Trophoblast cell (in vitro differentiated cells and primary cell): Measurements from ENCODE around the gene GBF1.

Source experiments
- DNase-seq, 2 donors: peaks; one replicate each; pipeline ENCODE4 v3.0.0-alpha.2; 2016
- H2AFZ ChIP-seq: 2 replicates; pipeline ENCODE4 v1.6.1; 2013; ENCODE audit warnings: low read length, moderate library complexity, mild to moderate bottlenecking; ENCODE audit not compliant: insufficient read depth, poor library complexity
- H2AK5ac ChIP-seq: 2 replicates; pipeline ENCODE4 v1.6.1; 2013; ENCODE audit warnings: mild to moderate bottlenecking, low read length
- H2BK120ac ChIP-seq: 2 replicates; pipeline ENCODE4 v1.6.1; 2013; ENCODE audit warnings: low read length, mild to moderate bottlenecking, moderate library complexity; ENCODE audit not compliant: insufficient read depth, poor library complexity
- H2BK12ac ChIP-seq: 2 replicates; pipeline ENCODE4 v1.6.1; 2013; ENCODE audit warnings: mild to moderate bottlenecking, low read length, moderate library complexity
- H2BK5ac ChIP-seq: 2 replicates; pipeline ENCODE4 v1.6.1; 2013; ENCODE audit warnings: low read length, low read depth, moderate library complexity, mild to moderate bottlenecking; ENCODE audit not compliant: poor library complexity
- H3K14ac ChIP-seq: 2 replicates; pipeline ENCODE4 v1.6.1; 2013; ENCODE audit warnings: mild to moderate bottlenecking, low read length
- H3K18ac ChIP-seq: 2 replicates; pipeline ENCODE4 v1.6.1; 2013; ENCODE audit warnings: mild to moderate bottlenecking, low read length
- H3K23ac ChIP-seq: 2 replicates; pipeline ENCODE4 v1.6.1; 2013; ENCODE audit warnings: low read length
- H3K27ac ChIP-seq: 2 replicates; pipeline ENCODE4 v1.5.1; 2013; ENCODE audit warnings: low read depth, mild to moderate bottlenecking, inconsistent platforms, low read length, moderate library complexity
- H3K27me3 ChIP-seq: 2 replicates; pipeline ENCODE4 v1.6.1; 2013; ENCODE audit warnings: inconsistent platforms, mild to moderate bottlenecking, low read length, moderate library complexity; ENCODE audit not compliant: insufficient read depth
- H3K36me3 ChIP-seq, 2 experiments: 1 replicate in 1 of 2; 2 replicates in 1 of 2; pipeline ENCODE4 v1.6.1; 2013; ENCODE audit warnings: low read length in 2 of 2, mild to moderate bottlenecking in 2 of 2, moderate library complexity in 1 of 2; ENCODE audit not compliant: insufficient read depth in 2 of 2, control insufficient read depth in 1 of 2
- H3K4ac ChIP-seq: 2 replicates; pipeline ENCODE4 v1.6.1; 2013; ENCODE audit warnings: low read depth, mild to moderate bottlenecking, low read length, moderate library complexity
- H3K4me1 ChIP-seq, 2 experiments: 1 replicate in 1 of 2; 2 replicates in 1 of 2; pipeline ENCODE4 v1.6.1; 2013; ENCODE audit warnings: low read length in 2 of 2, mild to moderate bottlenecking in 2 of 2, moderate library complexity in 1 of 2; ENCODE audit not compliant: insufficient read depth in 2 of 2, control insufficient read depth in 1 of 2
- H3K4me2 ChIP-seq: 2 replicates; pipeline ENCODE4 v1.6.1; 2013; ENCODE audit warnings: inconsistent platforms, mild to moderate bottlenecking, low read length, moderate library complexity
- H3K4me3 ChIP-seq: 2 replicates; pipeline ENCODE4 v1.5.1; 2013; ENCODE audit warnings: mild to moderate bottlenecking, low read depth, low read length, inconsistent platforms
- H3K79me1 ChIP-seq: one replicate; pipeline ENCODE4 v1.6.1; 2013; ENCODE audit warnings: low read length
- H3K79me2 ChIP-seq: 2 replicates; pipeline ENCODE4 v1.6.1; 2013; ENCODE audit warnings: low read length, mild to moderate bottlenecking; ENCODE audit not compliant: control insufficient read depth, insufficient read depth, poor library complexity
- H3K9ac ChIP-seq: 2 replicates; pipeline ENCODE4 v1.6.1; 2013; ENCODE audit warnings: mild to moderate bottlenecking, low read length
- H3K9me3 ChIP-seq: 2 replicates; pipeline ENCODE4 v1.6.1; 2013; ENCODE audit warnings: low read depth, mild to moderate bottlenecking, control low read depth, inconsistent platforms, low read length; ENCODE audit not compliant: insufficient read depth
- H4K12ac ChIP-seq: 2 replicates; pipeline ENCODE4 v1.6.1; 2013; ENCODE audit warnings: low read depth, mild to moderate bottlenecking, low read length, moderate library complexity
- H4K8ac ChIP-seq: 2 replicates; pipeline ENCODE4 v1.6.1; 2013; ENCODE audit warnings: low read depth, mild to moderate bottlenecking, low read length, moderate library complexity
- H4K91ac ChIP-seq: one replicate; pipeline ENCODE4 v1.6.1; 2013; ENCODE audit warnings: low read depth, mild to moderate bottlenecking, low read length, moderate library complexity
- WGBS: extraction: QIAGEN DNeasy Blood & Tissue Kit; methylation state at CpG from one replicate; pipeline ENCODE4 v1.1.7; 2013; ENCODE audit warnings: missing lambda C conversion rate; ENCODE audit not compliant: insufficient read length, insufficient coverage; ENCODE audit errors: extremely low coverage; 5-methylcytosine and 5-hydroxymethylcytosine counted together

The GBF1 gene

GRCh38 chr10:102404361-102405107 lies 159.2 kb downstream of the GBF1 start:
- H2BK12ac ChIP-seq, result no peak overlapping the region
- peaks cover 17% of the 10 kb centered on the region for H3K79me1 ChIP-seq
- H3K36me3 ChIP-seq, result peaks cover 14 to 19% of the 10 kb centered on the region in 2 experiments
- peaks cover 2% of the 10 kb centered on the region for H3K79me2 ChIP-seq
- H4K8ac ChIP-seq, result no peak overlapping the region
- DNase-seq, result no peak
- no peak overlapping the region for H3K4ac ChIP-seq
- no peak overlapping the region for H3K4me3 ChIP-seq
- no peak overlapping the region for H2AFZ ChIP-seq
- H3K9me3 ChIP-seq, result peaks cover 6% of the 10 kb centered on the region
- H2BK120ac ChIP-seq, result no peak overlapping the region
- H3K27ac ChIP-seq, result no peak overlapping the region
- H3K14ac ChIP-seq, result no peak overlapping the region
- no peak overlapping the region for H2AK5ac ChIP-seq
- WGBS, result no CpG with 5 or more reads among the region's 17 CpGs
- H2BK5ac ChIP-seq, result no peak overlapping the region
- peaks cover 19% of the 10 kb centered on the region for H3K27me3 ChIP-seq
- no peak overlapping the region for H4K12ac ChIP-seq
- no peak overlapping the region for H4K91ac ChIP-seq
- no peak overlapping the region for H3K9ac ChIP-seq
- H3K23ac ChIP-seq, result no peak overlapping the region
- peaks cover 23 to 29% of the 10 kb centered on the region in 2 experiments for H3K4me1 ChIP-seq
- H3K4me2 ChIP-seq, result no peak overlapping the region
- no peak overlapping the region for H3K18ac ChIP-seq

- Histone ChIP-seq H3K79me1 (peaks cover 14% of the 10 kb centered on the region), H3K27ac (no peak overlapping the region), H4K8ac (no peak overlapping the region), H3K9ac (no peak overlapping the region), H3K4ac (no peak overlapping the region), H3K4me3 (no peak overlapping the region), H2BK5ac (no peak overlapping the region), H3K23ac (no peak overlapping the region), H3K27me3 (peaks cover 26% of the 10 kb centered on the region), H3K79me2 (peaks cover 2% of the 10 kb centered on the region), H2BK12ac (no peak overlapping the region), H2AK5ac (no peak overlapping the region), H3K36me3 (peaks cover 9 to 16% of the 10 kb centered on the region in 2 experiments), H3K4me2 (no peak overlapping the region), H3K9me3 (peaks cover 5% of the 10 kb centered on the region), H3K4me1 (peaks cover 18 to 23% of the 10 kb centered on the region in 2 experiments), H2BK120ac (no peak overlapping the region), H2AFZ (no peak overlapping the region), H3K18ac (no peak overlapping the region), H4K91ac (no peak overlapping the region), H4K12ac (no peak overlapping the region), H3K14ac (no peak overlapping the region)
- DNase-seq, result no peak
- WGBS, result no CpG with 5 or more reads among the region's 19 CpGs
These were observed 159.8 kb downstream of the GBF1 start for GRCh38 chr10:102405108-102405571.

- Histone ChIP-seq H3K9me3 (peaks cover 4% of the 10 kb centered on the region), H2AK5ac (no peak overlapping the region), H3K27me3 (peaks cover 30% of the 10 kb centered on the region), H3K4ac (no peak overlapping the region), H3K9ac (no peak overlapping the region), H3K36me3 (peaks cover 5 to 11% of the 10 kb centered on the region in 2 experiments), H2BK5ac (no peak overlapping the region), H3K4me1 (peaks cover 19 to 26% of the 10 kb centered on the region in 2 experiments), H3K18ac (no peak overlapping the region), H4K12ac (no peak overlapping the region), H2BK12ac (no peak overlapping the region), H3K14ac (no peak overlapping the region), H3K23ac (no peak overlapping the region), H3K4me2 (no peak overlapping the region), H3K79me1 (peaks cover 14% of the 10 kb centered on the region), H3K27ac (no peak overlapping the region), H3K4me3 (no peak overlapping the region), H3K79me2 (peaks cover 2% of the 10 kb centered on the region), H2BK120ac (no peak overlapping the region), H2AFZ (no peak overlapping the region), H4K8ac (no peak overlapping the region), H4K91ac (no peak overlapping the region)
- DNase-seq, result no peak
- WGBS, result no CpG with 5 or more reads among the region's 6 CpGs
These were observed 160.3 kb downstream of the GBF1 start for GRCh38 chr10:102405632-102406031.

- H3K27me3 ChIP-seq, result peaks cover 42% of the 10 kb centered on the region
- no peak overlapping the region for H3K18ac ChIP-seq
- no peak overlapping the region for H4K91ac ChIP-seq
- no peak overlapping the region for H3K14ac ChIP-seq
- peaks cover 5% of the 10 kb centered on the region for H3K79me1 ChIP-seq
- no peak overlapping the region for H3K9ac ChIP-seq
- H3K36me3 ChIP-seq, result peaks cover 0 to 2% of the 10 kb centered on the region in 2 experiments
- H4K8ac ChIP-seq, result no peak overlapping the region
- no peak overlapping the region for H3K4me3 ChIP-seq
- no peak for DNase-seq
- H3K23ac ChIP-seq, result no peak overlapping the region
- no peak overlapping the region for H3K27ac ChIP-seq
- H3K4me2 ChIP-seq, result no peak overlapping the region
- H3K79me2 ChIP-seq, result peaks cover 2% of the 10 kb centered on the region
- no peak overlapping the region for H2AK5ac ChIP-seq
- H3K9me3 ChIP-seq, result peaks cover 6% of the 10 kb centered on the region
- no peak overlapping the region for H3K4ac ChIP-seq
- H4K12ac ChIP-seq, result no peak overlapping the region
- no CpG with 5 or more reads among the region's 2 CpGs for WGBS
- H2BK12ac ChIP-seq, result no peak overlapping the region
- H2AFZ ChIP-seq, result no peak overlapping the region
- no peak overlapping the region for H2BK5ac ChIP-seq
- H2BK120ac ChIP-seq, result no peak overlapping the region
- H3K4me1 ChIP-seq, result peaks cover 12 to 20% of the 10 kb centered on the region in 2 experiments
These were observed 161.5 kb downstream of the GBF1 start for GRCh38 chr10:102406815-102407214.
